SHP77 (cell line): ENCODE data around the gene ANKMY1.
"Not testable (repeated sequence)": the region's sequence is repeated elsewhere in the genome, so short reads cannot be mapped to it uniquely, and the experiment has no call there.

Experiments
- DNase-seq, 2 experiments: peaks; one replicate each; lab custom pipeline; 2025; lab: John Stamatoyannopoulos, UW

ANKMY1 gene

GRCh38 chr2:240505910-240506309 is 51.9 kb downstream of the ANKMY1 start:
- DNase-seq, result no peak

- DNase-seq, result no peak
Observed at GRCh38 chr2:240503848-240504247, 53.9 kb downstream of the ANKMY1 start.

GRCh38 chr2:240503375-240503774 is 54.4 kb downstream of the ANKMY1 start:
- DNase-seq, result no peak

- no peak for DNase-seq
Observed at GRCh38 chr2:240502430-240503121, 55.2 kb downstream of the ANKMY1 start.

- no peak for DNase-seq
Observed at GRCh38 chr2:240502059-240502429, 55.7 kb downstream of the ANKMY1 start.

- no peak for DNase-seq
Observed at GRCh38 chr2:240501531-240501991, 56.2 kb downstream of the ANKMY1 start.

DNA sequence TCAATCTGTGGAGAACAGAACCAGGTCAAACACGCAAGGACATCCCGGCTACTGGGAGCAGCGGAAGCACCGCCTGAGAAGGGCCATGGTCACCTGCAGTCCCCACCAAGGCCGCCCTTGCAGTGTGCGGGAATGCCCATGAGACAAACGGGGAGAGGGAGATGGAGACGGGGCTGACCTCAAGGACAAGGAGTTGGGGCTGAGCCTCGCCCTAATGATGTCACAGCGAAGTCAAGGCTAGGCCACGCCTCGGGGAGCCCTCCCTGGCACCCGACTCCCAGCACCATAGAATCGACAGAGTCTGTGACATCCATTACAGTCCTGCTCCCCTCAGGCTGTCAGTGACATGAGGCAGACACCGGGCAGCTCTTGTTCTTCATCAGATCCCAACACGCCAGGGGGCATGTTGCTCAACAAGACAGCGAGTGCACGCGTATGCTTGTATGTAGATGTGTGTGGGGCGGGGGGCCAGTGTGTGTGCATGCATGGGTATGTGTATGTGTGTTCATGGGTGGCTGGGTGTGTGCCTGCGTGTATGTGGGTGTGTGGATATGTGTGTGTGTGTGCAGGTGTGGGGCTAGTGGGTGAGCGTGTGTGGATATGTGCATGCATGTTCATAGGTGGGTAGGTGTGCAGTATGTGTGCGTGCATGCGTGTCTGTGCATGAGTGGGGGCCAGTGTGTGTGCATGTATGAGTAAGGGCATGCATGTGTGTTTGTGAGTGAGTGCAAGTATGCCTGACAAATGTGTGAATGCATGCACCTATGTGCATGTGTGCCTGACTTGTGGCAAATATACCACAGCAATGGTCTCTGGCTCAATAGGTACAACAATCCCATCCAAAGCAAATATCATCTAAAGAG is 57.0 kb downstream of the ANKMY1 start:
- DNase-seq, result no peak

DNA sequence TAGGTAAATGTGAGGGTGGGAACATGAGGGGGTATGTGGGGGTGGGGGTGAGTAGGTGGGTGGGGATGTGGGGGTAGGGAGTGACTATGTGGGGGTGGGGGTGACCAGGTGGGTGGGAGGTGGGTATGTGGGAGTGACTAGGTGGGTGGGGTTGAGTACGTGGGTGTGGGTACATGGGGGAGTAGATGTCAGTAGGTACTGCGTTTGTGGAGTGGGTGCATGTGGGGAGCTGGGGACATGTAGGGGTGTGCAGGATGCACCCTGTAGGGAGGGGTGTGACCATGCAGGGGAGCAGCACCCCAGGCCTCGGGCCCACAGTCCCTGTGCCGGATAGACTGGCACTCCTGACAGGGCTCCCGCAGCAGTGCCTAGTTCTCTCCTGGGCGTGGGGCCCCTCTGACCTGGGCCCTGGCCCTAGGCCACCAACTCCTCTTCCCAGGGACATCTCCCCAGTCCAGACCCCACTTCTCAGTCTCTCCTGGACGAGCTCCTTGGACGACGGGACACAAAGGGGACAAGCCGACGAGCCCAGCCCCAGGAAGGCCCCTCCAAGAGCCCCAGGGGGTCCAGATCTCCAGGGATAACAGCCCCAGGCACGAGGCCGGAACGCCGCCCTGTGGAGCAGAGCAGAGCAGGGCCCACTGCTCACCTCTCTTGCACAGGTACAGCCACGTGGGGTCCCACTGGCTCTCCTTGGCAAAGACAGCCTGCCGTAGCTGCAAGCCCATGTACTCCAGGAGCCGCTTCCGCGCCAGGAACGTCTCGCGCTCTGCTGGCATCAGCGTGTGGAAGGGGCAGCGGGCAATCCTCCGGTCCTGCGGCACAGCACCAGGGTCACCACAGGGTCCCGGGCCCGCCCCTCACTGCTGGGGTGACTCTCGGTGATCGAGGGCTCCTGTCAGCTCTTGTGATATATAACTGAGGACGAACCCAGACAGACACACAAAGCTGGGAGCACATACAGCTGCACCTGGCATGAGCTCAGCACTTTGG is 58.2 kb downstream of the ANKMY1 start:
- no peak for DNase-seq

DNA sequence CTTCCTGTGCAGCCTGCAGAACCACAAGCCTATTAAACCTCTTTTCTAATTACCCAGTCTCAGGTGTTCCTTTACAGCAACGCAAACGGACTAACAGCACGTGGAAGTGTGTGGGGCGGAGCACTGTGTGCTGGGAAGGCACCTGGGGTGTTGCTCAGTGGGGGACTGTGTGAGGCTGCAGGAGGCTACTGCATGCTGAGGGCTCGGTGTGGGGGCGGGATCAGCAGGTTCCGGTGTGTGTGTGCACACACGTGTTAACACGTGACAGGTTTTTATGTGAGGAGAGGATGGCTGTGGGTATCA is 58.9 kb downstream of the ANKMY1 start:
- no peak for DNase-seq

DNA sequence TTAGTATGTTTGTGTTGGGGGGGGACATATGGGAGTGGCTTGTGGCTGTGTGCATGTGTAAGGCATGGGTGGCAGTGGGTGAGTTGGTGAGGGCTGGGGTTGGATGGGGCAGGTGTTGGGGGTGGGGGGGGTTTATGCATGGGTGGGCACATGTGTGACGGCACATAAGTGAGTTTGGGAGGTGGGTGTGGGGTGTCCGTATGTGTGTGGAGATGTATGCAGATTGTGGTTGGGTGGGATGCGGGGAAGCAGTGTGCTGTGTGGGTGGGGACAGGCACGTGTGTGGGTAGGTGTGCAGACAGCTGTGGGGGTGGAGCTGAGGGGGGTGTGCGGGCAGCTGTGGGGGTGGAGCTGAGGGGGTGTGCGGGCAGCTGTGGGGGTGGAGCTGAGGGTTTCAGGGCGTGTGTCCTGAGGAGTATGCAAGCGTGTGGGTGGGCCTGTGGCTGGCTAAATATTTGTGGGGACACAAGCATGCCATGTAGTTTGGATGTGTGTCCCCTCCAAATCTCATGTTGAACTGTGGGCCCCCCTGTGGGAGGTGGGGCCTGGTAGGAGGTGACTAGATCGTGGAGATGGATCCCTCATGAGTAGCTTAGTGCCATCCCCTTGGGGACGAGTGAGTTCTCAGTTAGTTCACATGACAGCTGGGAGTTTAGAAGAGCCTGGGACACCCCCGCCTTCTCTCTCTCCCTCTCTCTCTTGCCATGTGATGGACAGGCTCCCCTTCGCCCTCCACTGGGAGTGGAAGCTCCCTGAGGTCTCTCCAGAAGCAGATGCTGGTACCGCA is 59.4 kb downstream of the ANKMY1 start:
- DNase-seq, result no peak

DNA sequence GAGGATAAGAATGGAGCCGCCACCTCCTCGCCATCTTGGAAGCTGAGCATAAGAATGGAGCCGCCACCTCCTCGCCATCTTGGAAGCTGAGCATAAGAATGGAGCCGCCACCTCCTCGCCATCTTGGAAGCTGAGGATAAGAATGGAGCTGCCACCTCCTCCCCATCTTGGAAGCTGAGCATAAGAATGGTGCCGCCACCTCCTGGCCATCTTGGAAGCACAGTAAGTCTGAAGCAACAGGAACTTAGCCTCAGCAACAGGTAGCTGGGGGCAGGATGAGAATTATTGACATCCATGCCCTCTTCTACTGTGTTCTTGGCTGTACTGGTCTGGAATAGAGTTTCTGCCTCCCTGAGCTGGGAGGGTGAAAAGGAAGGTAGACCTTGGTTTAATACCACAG is 60.7 kb downstream of the ANKMY1 start:
- DNase-seq, result not testable (repeated sequence)

- not testable (repeated sequence) for DNase-seq
Observed at GRCh38 chr2:240494942-240495341, 62.8 kb downstream of the ANKMY1 start.

- no peak for DNase-seq
Observed at GRCh38 chr2:240494194-240494793, 63.5 kb downstream of the ANKMY1 start.

GRCh38 chr2:240491483-240491882 is 66.3 kb downstream of the ANKMY1 start:
- DNase-seq, result no peak

GRCh38 chr2:240482141-240482540 is 75.6 kb downstream of the ANKMY1 start:
- no peak for DNase-seq

DNA sequence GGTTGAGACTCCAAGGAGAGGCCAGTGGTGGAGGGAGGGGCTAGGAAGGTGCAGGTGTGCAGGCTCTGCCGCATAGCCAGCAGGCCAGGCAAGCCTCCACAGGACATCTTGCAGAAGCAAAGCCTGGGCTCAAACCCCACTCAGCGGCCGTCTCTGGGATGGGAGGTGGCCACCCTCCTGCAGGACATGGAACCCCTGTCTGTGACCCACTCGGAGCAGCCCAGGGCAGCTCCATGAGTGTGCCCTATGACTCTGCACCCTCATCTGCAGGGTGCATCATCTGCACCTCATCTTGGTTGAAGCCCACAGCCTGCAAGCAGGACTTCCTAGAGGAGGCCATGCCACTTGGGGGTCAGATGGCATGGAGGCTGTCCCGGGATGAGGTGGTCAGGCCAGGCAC is 76.1 kb downstream of the ANKMY1 start:
- DNase-seq, result no peak

GRCh38 chr2:240480834-240481623 is 76.8 kb downstream of the ANKMY1 start:
- no peak for DNase-seq

DNA sequence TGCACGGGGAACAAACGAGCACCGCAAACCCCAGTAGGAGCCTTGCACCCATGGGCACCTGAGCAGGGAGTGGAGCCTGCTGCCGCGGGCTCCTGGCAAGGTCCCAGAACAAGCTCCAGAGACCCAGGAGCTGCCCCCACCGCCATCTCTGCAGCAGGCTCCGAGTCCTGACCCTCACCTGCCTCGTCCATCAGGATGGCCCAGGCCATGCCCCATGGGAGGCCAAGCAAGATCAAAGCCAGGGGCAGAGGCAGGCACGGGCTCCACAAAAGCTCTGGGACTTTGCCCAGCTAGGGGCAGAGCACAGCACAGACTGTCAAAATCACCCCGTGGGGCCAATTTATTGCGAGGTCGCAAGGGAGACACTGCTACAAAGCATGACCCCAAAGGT is 78.7 kb downstream of the ANKMY1 start:
- DNase-seq, result no peak

DNA sequence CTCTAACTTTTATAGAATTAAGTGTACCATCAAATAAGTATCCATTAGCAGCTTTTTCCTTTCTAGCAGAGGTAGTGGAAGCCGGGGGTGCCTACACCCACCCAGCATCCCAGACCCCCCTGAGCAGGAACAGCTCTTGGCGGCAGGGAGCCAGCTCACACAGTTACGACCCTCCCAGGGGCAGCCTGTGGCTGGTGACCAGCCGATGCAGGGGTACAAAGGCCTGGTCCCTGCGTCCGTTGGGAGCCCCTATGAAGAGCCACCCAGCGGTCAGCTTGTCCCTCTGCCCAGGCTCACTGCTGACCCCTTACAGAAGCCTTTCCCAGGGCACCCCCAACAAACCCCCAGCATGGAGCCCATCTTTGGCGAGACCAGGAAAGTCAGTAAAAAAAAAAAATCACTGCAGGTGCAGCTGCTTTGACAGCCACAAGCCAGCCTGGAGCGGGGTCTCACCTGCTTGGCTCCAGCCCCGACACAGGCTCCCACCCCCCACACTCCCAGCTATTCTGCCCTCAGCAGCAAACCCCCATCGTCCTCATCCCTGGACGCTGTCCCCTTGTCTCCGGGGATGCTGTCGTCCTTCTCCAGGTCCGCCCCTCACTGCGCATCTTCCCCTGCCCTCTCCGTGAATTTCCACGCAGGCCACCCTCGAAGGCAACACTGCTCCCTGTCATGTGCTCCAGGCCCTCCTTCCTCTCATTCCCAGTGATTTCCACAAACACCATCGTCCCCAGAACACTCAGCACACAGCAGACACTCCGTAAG is 79.3 kb downstream of the ANKMY1 start:
- no peak for DNase-seq

- no peak for DNase-seq
Observed at GRCh38 chr2:240477916-240478315, 79.9 kb downstream of the ANKMY1 start.
